Measurements from ENCODE around the gene FBXO31. TPM values are rescaled to one million over a fixed set of nuclear protein-coding genes. Genes with fewer than 3 reads are reported as not detected.
"Not testable (repeated sequence)": the region's sequence is repeated elsewhere in the genome, so short reads cannot be mapped to it uniquely, and the experiment has no call there.

Gene FBXO31
- total RNA-seq, 6 experiments from 2014 or later: 23.0 to 30.0 (median 25.1) TPM

GRCh38 chr16:87388818-87389134 is 5.2 kb upstream of the FBXO31 start:
- DNase-seq: no peak
- H3K27me3 Mint-ChIP-seq (ENCODE audit: insufficient read depth): peaks cover 10% of the 10 kb centered on the region
- peak overlapping the region; percentile 90 for H3K27ac Mint-ChIP-seq
- H3K36me3 Mint-ChIP-seq (ENCODE audit: low read depth): peaks cover 8% of the 10 kb centered on the region; the same call in 1 of the 2 replicates
- peak overlapping the region; percentile 66 for H3K4me3 Mint-ChIP-seq
- TF ChIP-seq CTCF (IDR thresholded peaks at IDR 0.05): no peak
- H3K4me1 Mint-ChIP-seq (ENCODE audit: low read depth): peaks cover 40% of the 10 kb centered on the region
- H3K9me3 Mint-ChIP-seq: no peaks in the 10 kb centered on the region

GRCh38 chr16:87387942-87388817 is 4.6 kb upstream of the FBXO31 start:
- Mint-ChIP-seq H3K27me3 (ENCODE audit: insufficient read depth) (peaks cover 6% of the 10 kb centered on the region), H3K4me1 (ENCODE audit: low read depth) (peaks cover 34% of the 10 kb centered on the region), H3K9me3 (no peaks in the 10 kb centered on the region), H3K27ac (peak overlapping the region; percentile 90), H3K36me3 (ENCODE audit: low read depth) (peaks cover 3% of the 10 kb centered on the region; the same call in 1 of the 2 replicates), H3K4me3 (peak overlapping the region; percentile 66)
- peak; percentile 99 for DNase-seq
- TF ChIP-seq CTCF (IDR thresholded peaks at IDR 0.05): no peak

- not testable (repeated sequence) for DNase-seq; H3K27me3 Mint-ChIP-seq (ENCODE audit: insufficient read depth); H3K36me3 Mint-ChIP-seq (ENCODE audit: low read depth); H3K9me3 Mint-ChIP-seq
- H3K4me1 Mint-ChIP-seq (ENCODE audit: low read depth): peaks cover 53% of the 10 kb centered on the region
- peak overlapping the region; percentile 85 for H3K27ac Mint-ChIP-seq
- H3K4me3 Mint-ChIP-seq: peak overlapping the region; percentile 85
These were observed 1.2 kb upstream of the FBXO31 start for GRCh38 chr16:87384875-87385167.

- Mint-ChIP-seq H3K9me3 (no peaks in the 10 kb centered on the region), H3K4me3 (peak overlapping the region; percentile 85), H3K27ac (peak overlapping the region; percentile 85), H3K36me3 (ENCODE audit: low read depth) (no peaks in the 10 kb centered on the region), H3K4me1 (ENCODE audit: low read depth) (peaks cover 50% of the 10 kb centered on the region), H3K27me3 (ENCODE audit: insufficient read depth) (peaks cover 3% of the 10 kb centered on the region)
- no peak for TF ChIP-seq CTCF (IDR thresholded peaks at IDR 0.05)
- no peak for DNase-seq
These were observed 742 bp upstream of the FBXO31 start for GRCh38 chr16:87384162-87384874.

- peaks cover 3% of the 10 kb centered on the region for H3K27me3 Mint-ChIP-seq (ENCODE audit: insufficient read depth)
- no peaks in the 10 kb centered on the region for H3K9me3 Mint-ChIP-seq
- H3K36me3 Mint-ChIP-seq (ENCODE audit: low read depth): no peaks in the 10 kb centered on the region; the same call in 1 of the 2 replicates
- TF ChIP-seq CTCF (IDR thresholded peaks at IDR 0.05): no peak
- DNase-seq: no peak
- H3K4me3 Mint-ChIP-seq: peak overlapping the region; percentile 92
- peaks cover 35% of the 10 kb centered on the region for H3K4me1 Mint-ChIP-seq (ENCODE audit: low read depth)
- peak overlapping the region; percentile 71 for H3K27ac Mint-ChIP-seq
These were observed 1.4 kb downstream of the FBXO31 start for GRCh38 chr16:87382023-87382785.
